Astrocyte (in vitro differentiated cells and primary cell): ENCODE results near the gene RAPGEF5.

Experiments
- CTCF ChIP-seq: IDR thresholded peaks from 2 replicates; pipeline ENCODE4 v1.5.1; 2011; ENCODE audit warnings: low read depth, mild to moderate bottlenecking, inconsistent platforms, low read length, moderate library complexity; ENCODE audit not compliant: insufficient read depth
- EZH2 ChIP-seq: IDR thresholded peaks from 2 replicates; pipeline ENCODE4 v1.6.1; 2012; ENCODE audit warnings: mild to moderate bottlenecking, low read length, inconsistent platforms; ENCODE audit not compliant: insufficient read depth

- no peak for TF ChIP-seq CTCF
- TF ChIP-seq EZH2 = no peak
Observed at GRCh38 chr7:22184549-22185199, 172.3 kb downstream of the RAPGEF5 start.
